ENCODE results near the gene PIK3IP1. TPM values are rescaled to one million over a fixed set of nuclear protein-coding genes. Genes with fewer than 3 reads are reported as not detected.

Gene PIK3IP1
- total and polyA plus RNA-seq, 2 of the 8 experiments (the other 6 are each of a cell fraction or from before 2014, with no cell fraction given) = 1.00 to 1.3 TPM

GRCh38 chr22:31253949-31254348, 38.3 kb downstream of the PIK3IP1 start:
- Histone ChIP-seq H3K27me3 (replicated peaks in 1 of 4; ENCODE audit: control insufficient read depth in 3 of 4, extremely low read depth in 1 of 4, insufficient read depth in 3 of 4, low read length in 3 of 4) (no peaks in the 10 kb centered on the region), H2AFZ (ENCODE audit: low read length) (no peak overlapping the region), H3K23ac (ENCODE audit: insufficient read length) (no peak overlapping the region), H3K4me3 (ENCODE audit: extremely low read depth in 1 of 4, insufficient read depth in 2 of 4, low read depth in 3 of 4, low read length in 4 of 4) (no peak overlapping the region), H3K14ac (ENCODE audit: insufficient read length) (no peak overlapping the region), H2BK15ac (ENCODE audit: low read length) (no peak overlapping the region), H2BK5ac (ENCODE audit: low read depth, low read length) (peak overlapping the region; percentile 57), H3K4me1 (replicated peaks in 1 of 4; ENCODE audit: control insufficient read depth in 3 of 4, insufficient read depth in 4 of 4, low read length in 3 of 4) (peaks cover 0 to 7% (median 1%) of the 10 kb centered on the region in 4 experiments; a peak in 2 of 7 replicates), H4K5ac (ENCODE audit: insufficient read length, low read depth, low read length) (no peak overlapping the region), H3K36me3 (ENCODE audit: control insufficient read depth in 2 of 4, insufficient read depth in 4 of 4, low read length in 3 of 4) (peaks cover 0 to 2% (median 0%) of the 10 kb centered on the region in 4 experiments; a peak in 2 of 8 replicates), H3K79me1 (ENCODE audit: low read depth, low read length) (peaks cover 2% of the 10 kb centered on the region; the same call in 1 of the 2 replicates), H3K56ac (replicated peaks; ENCODE audit: insufficient read length, low read depth, low read length) (no peak overlapping the region), H3K79me2 (ENCODE audit: control insufficient read depth in 1 of 2, insufficient read depth in 2 of 2, low read length in 2 of 2) (no peaks in the 10 kb centered on the region), H2AK5ac (ENCODE audit: low read depth, low read length) (no peak overlapping the region), H4K8ac (ENCODE audit: extremely low read depth, insufficient read depth, low read length) (no peak overlapping the region), H2BK12ac (ENCODE audit: low read depth, low read length) (0 out of 2 replicates have a peak overlapping the region, but pooled peaks have one; percentile 14), H3K9me3 (ENCODE audit: insufficient read depth in 2 of 2, low read depth in 1 of 2, low read length in 1 of 2) (no peaks in the 10 kb centered on the region), H4K91ac (replicated peaks; ENCODE audit: insufficient read length, low read length) (no peak overlapping the region), H2BK20ac (ENCODE audit: low read length) (no peak overlapping the region; the same call in 1 of the 2 replicates), H3K23me2 (ENCODE audit: low read depth, low read length) (no peaks in the 10 kb centered on the region), H4K20me1 (replicated peaks in 1 of 2; ENCODE audit: control insufficient read depth in 1 of 2, insufficient read depth in 2 of 2, low read length in 2 of 2) (no peaks in the 10 kb centered on the region), H3K4ac (replicated peaks; ENCODE audit: insufficient read length, low read depth, low read length) (no peak overlapping the region), H2BK120ac (replicated peaks; ENCODE audit: low read depth, low read length) (no peak overlapping the region), H3K9ac (replicated peaks in 1 of 4; ENCODE audit: extremely low read depth in 1 of 4, low read depth in 3 of 4, low read length in 3 of 4) (no peak overlapping the region), H3K4me2 (ENCODE audit: insufficient read depth in 1 of 2, low read depth in 2 of 2, low read length in 2 of 2) (no peak overlapping the region), H3K27ac (ENCODE audit: low read depth, low read length) (peak overlapping the region; percentile 17; the same call in 1 of the 2 replicates), H3K18ac (ENCODE audit: extremely low read depth, low read length) (no peak overlapping the region; the same call in 1 of the 2 replicates)
- CTCF ChIA-PET (ENCODE audit: partially characterized antibody) = interaction anchor here (0.6 to 12.1 kb wide), 6 partner anchors 17 to 175 kb away, joined by 3 to 122 read pairs (median 5); partner anchors contain the start of gene LIMK2
- FAIRE-seq = peak; percentile 42
- 88% methylated on average over 4 of the region's 4 CpGs; no CpG with 5 or more reads in 1 of the 2 experiments for WGBS, 2 experiments (ENCODE audit: extremely low coverage in 1 of 2, insufficient coverage in 1 of 2, insufficient read length in 1 of 2, insufficient replicate concordance in 2 of 2, low coverage in 1 of 2, low lambda C conversion rate in 2 of 2, missing lambda C conversion rate in 1 of 2)
- no peak for DNase-seq (ENCODE audit: low read depth in 1 of 2, low spot score in 2 of 2)
- POLR2A ChIA-PET (ENCODE audit: partially characterized antibody) = interaction anchor here (0.8 to 2.3 kb wide), 7 partner anchors 8 to 44 kb away, joined by 3 to 6 read pairs (median 3); partner anchors contain the start of gene PIK3IP1
- no peak for TF ChIP-seq SP2 (IDR thresholded peaks at IDR 0.05; ENCODE audit: low read length)
- TF ChIP-seq CEBPB (IDR thresholded peaks at IDR 0.05; ENCODE audit: low read depth, low read length) = no peak
- no peak for TF ChIP-seq ATF3 (IDR thresholded peaks at IDR 0.05; ENCODE audit: insufficient read depth, low read depth, low read length)
- TF ChIP-seq PHF8 (conservative IDR thresholded peaks at IDR 0.05; ENCODE audit: low read depth, low read length) = no peak
- no peak for TF ChIP-seq JUND (IDR thresholded peaks at IDR 0.05; ENCODE audit: low read length)
- peak; percentile 11; the same call in 1 of the 2 replicates for TF ChIP-seq SRF (IDR thresholded peaks at IDR 0.05; ENCODE audit: low read depth, low read length)
- TF ChIP-seq, protein P1, sequence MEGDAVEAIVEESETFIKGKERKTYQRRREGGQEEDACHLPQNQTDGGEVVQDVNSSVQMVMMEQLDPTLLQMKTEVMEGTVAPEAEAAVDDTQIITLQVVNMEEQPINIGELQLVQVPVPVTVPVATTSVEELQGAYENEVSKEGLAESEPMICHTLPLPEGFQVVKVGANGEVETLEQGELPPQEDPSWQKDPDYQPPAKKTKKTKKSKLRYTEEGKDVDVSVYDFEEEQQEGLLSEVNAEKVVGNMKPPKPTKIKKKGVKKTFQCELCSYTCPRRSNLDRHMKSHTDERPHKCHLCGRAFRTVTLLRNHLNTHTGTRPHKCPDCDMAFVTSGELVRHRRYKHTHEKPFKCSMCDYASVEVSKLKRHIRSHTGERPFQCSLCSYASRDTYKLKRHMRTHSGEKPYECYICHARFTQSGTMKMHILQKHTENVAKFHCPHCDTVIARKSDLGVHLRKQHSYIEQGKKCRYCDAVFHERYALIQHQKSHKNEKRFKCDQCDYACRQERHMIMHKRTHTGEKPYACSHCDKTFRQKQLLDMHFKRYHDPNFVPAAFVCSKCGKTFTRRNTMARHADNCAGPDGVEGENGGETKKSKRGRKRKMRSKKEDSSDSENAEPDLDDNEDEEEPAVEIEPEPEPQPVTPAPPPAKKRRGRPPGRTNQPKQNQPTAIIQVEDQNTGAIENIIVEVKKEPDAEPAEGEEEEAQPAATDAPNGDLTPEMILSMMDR (IDR thresholded peaks at IDR 0.05; ENCODE audit: control extremely low read depth in 1 of 3, insufficient read depth in 1 of 3, low read depth in 1 of 3, low read length in 3 of 3) = peak in 1 of 3 experiments; percentile 15; a peak in 1 of 4 replicates
- peak; percentile 24 to 33; a peak in 3 of 4 replicates for TF ChIP-seq RAD21 (IDR thresholded peaks at IDR 0.05 in 1 of 2, conservative IDR thresholded peaks at IDR 0.05 in 1 of 2; ENCODE audit: low read depth in 2 of 2, low read length in 2 of 2)
